ENCODE measurements around the gene ZNF248.
"Not testable (repeated sequence)": the region's sequence is repeated elsewhere in the genome, so short reads cannot be mapped to it uniquely, and the experiment has no call there.

Gene ZNF248

DNA sequence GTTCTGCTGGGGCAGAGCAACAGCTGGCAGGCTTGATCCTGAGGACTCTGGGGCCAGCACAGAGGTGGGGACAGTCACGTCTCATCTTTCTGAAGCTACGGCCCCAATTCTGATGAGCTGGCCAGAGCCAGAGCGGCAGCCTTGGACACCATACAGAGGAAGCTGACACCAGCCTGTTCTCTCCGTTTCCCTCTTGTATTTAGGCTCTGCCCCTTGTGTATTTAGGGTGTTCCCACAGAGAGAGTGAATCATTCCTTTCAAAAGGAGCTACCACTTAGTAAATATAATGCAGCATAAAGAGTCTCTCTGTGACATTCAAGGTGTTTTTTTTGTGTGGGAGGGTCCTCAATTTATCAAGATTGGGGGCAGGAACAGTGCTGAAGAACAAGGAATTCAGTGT lies 109.2 kb downstream of the ZNF248 start:
- WGBS (ENCODE audit: insufficient coverage) = 77% methylated on average over 3 of the region's 4 CpGs

GRCh38 chr10:37747081-37747480 lies 110.3 kb downstream of the ZNF248 start:
- no peak for DNase-seq
- Histone ChIP-seq H3K27ac (ENCODE audit: insufficient read depth in 1 of 2, low read depth in 1 of 2, low read length in 2 of 2, poor library complexity in 1 of 2, severe bottlenecking in 2 of 2) (no peak overlapping the region), H3K27me3 (replicated peaks in 2 of 5; ENCODE audit: control insufficient read depth in 4 of 5, insufficient read depth in 5 of 5, low read length in 4 of 5) (no peaks in the 10 kb centered on the region), H3K4me1 (ENCODE audit: control extremely low read depth in 1 of 4, control insufficient read depth in 4 of 4, insufficient read depth in 4 of 4, low read length in 3 of 4) (no peaks in the 10 kb centered on the region), H3K9me3 (ENCODE audit: control extremely low read depth in 1 of 5, control insufficient read depth in 4 of 5, insufficient read depth in 2 of 5, low read depth in 1 of 5, low read length in 4 of 5) (peaks cover 0 to 3% (median 0%) of the 10 kb centered on the region in 5 experiments), H3K36me3 (ENCODE audit: control insufficient read depth in 4 of 4, insufficient read depth in 4 of 4, low read length in 3 of 4) (no peaks in the 10 kb centered on the region), H3K4me3 (ENCODE audit: control insufficient read depth in 1 of 7, extremely low read depth in 1 of 7, insufficient read depth in 4 of 7, low read depth in 2 of 7, low read length in 6 of 7) (no peak overlapping the region)
- ChIA-PET POLR2A (no interaction called here), CTCF (no interaction called here)
- 80% methylated on average over 5 of the region's 5 CpGs for WGBS (ENCODE audit: insufficient coverage)

More for the DNA sequence above, 109.2 kb downstream of the ZNF248 start:
- Histone ChIP-seq H3K4me3 (ENCODE audit: control insufficient read depth in 1 of 7, extremely low read depth in 1 of 7, insufficient read depth in 4 of 7, low read depth in 2 of 7, low read length in 6 of 7) (no peak overlapping the region), H3K36me3 (ENCODE audit: control insufficient read depth in 4 of 4, insufficient read depth in 4 of 4, low read length in 3 of 4) (no peaks in the 10 kb centered on the region), H3K9me3 (ENCODE audit: control extremely low read depth in 1 of 5, control insufficient read depth in 4 of 5, insufficient read depth in 2 of 5, low read depth in 1 of 5, low read length in 4 of 5) (peaks cover 0 to 3% (median 0%) of the 10 kb centered on the region in 5 experiments), H3K4me1 (ENCODE audit: control extremely low read depth in 1 of 4, control insufficient read depth in 4 of 4, insufficient read depth in 4 of 4, low read length in 3 of 4) (no peaks in the 10 kb centered on the region), H3K27me3 (replicated peaks in 2 of 5; ENCODE audit: control insufficient read depth in 4 of 5, insufficient read depth in 5 of 5, low read length in 4 of 5) (no peaks in the 10 kb centered on the region), H3K27ac (ENCODE audit: insufficient read depth in 1 of 2, low read depth in 1 of 2, low read length in 2 of 2, poor library complexity in 1 of 2, severe bottlenecking in 2 of 2) (no peak overlapping the region)
- ChIA-PET CTCF (no interaction called here), POLR2A (interaction anchor here (0.6 kb wide), 1 partner anchor 49 kb away, joined by 3 read pairs; no protein-coding TSS in a partner anchor)
- no peak for DNase-seq

GRCh38 chr10:37741831-37742230 lies 115.6 kb downstream of the ZNF248 start:
- H3K4me3 ChIP-seq (ENCODE audit: control insufficient read depth in 1 of 7, extremely low read depth in 1 of 7, insufficient read depth in 4 of 7, low read depth in 2 of 7, low read length in 6 of 7) = no peak overlapping the region
- H3K27me3 ChIP-seq (replicated peaks in 2 of 5; ENCODE audit: control insufficient read depth in 4 of 5, insufficient read depth in 5 of 5, low read length in 4 of 5) = no peaks in the 10 kb centered on the region
- peaks cover 0 to 14% (median 3%) of the 10 kb centered on the region in 5 experiments for H3K9me3 ChIP-seq (ENCODE audit: control extremely low read depth in 1 of 5, control insufficient read depth in 4 of 5, insufficient read depth in 2 of 5, low read depth in 1 of 5, low read length in 4 of 5)
- POLR2A ChIA-PET = no interaction called here
- CTCF ChIA-PET = no interaction called here
- H3K36me3 ChIP-seq (ENCODE audit: control insufficient read depth in 4 of 4, insufficient read depth in 4 of 4, low read length in 3 of 4) = no peaks in the 10 kb centered on the region
- H3K4me1 ChIP-seq (ENCODE audit: control extremely low read depth in 1 of 4, control insufficient read depth in 4 of 4, insufficient read depth in 4 of 4, low read length in 3 of 4) = no peaks in the 10 kb centered on the region
- no peak overlapping the region for H3K27ac ChIP-seq (ENCODE audit: insufficient read depth in 1 of 2, low read depth in 1 of 2, low read length in 2 of 2, poor library complexity in 1 of 2, severe bottlenecking in 2 of 2)
- 90% methylated on average over 4 of the region's 5 CpGs for WGBS (ENCODE audit: insufficient coverage)
- no peak for DNase-seq

- WGBS (ENCODE audit: insufficient coverage) = 95% methylated on average over 3 of the region's 3 CpGs
- Histone ChIP-seq H3K27ac (ENCODE audit: insufficient read depth in 1 of 2, low read depth in 1 of 2, low read length in 2 of 2, poor library complexity in 1 of 2, severe bottlenecking in 2 of 2) (no peak overlapping the region), H3K27me3 (replicated peaks in 2 of 5; ENCODE audit: control insufficient read depth in 4 of 5, insufficient read depth in 5 of 5, low read length in 4 of 5) (no peaks in the 10 kb centered on the region), H3K36me3 (ENCODE audit: control insufficient read depth in 4 of 4, insufficient read depth in 4 of 4, low read length in 3 of 4) (no peaks in the 10 kb centered on the region), H3K4me1 (ENCODE audit: control extremely low read depth in 1 of 4, control insufficient read depth in 4 of 4, insufficient read depth in 4 of 4, low read length in 3 of 4) (no peaks in the 10 kb centered on the region), H3K4me3 (ENCODE audit: control insufficient read depth in 1 of 7, extremely low read depth in 1 of 7, insufficient read depth in 4 of 7, low read depth in 2 of 7, low read length in 6 of 7) (no peak overlapping the region), H3K9me3 (ENCODE audit: control extremely low read depth in 1 of 5, control insufficient read depth in 4 of 5, insufficient read depth in 2 of 5, low read depth in 1 of 5, low read length in 4 of 5) (peaks cover 0 to 18% (median 3%) of the 10 kb centered on the region in 5 experiments)
- ChIA-PET POLR2A (no interaction called here), CTCF (no interaction called here)
- DNase-seq = no peak
These were observed 118.2 kb downstream of the ZNF248 start for GRCh38 chr10:37739181-37739580.

DNA sequence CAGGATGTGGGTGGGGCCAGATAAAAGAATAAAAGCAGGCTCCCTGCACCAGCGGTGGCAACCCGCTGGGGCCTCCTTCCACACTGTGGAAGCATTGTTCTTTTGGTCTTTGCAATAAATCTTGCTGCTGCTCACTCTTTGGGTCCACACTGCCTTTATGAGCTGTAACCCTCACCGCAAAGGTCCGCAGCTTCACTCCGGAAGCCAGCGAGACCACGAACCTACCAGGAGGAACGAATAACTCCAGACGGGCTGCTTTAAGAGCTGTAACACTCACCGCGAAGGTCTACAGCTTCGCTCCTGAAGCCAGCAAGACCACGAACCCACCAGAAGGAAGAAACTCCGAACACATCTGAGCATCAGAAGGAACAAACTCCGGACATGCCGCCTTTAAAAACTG lies 119.2 kb downstream of the ZNF248 start:
- CTCF ChIA-PET = not testable (repeated sequence)
- 84% methylated on average over 14 of the region's 16 CpGs for WGBS (ENCODE audit: insufficient coverage)

GRCh38 chr10:37737336-37737735 lies 120.1 kb downstream of the ZNF248 start:
- no peak for DNase-seq
- no peak overlapping the region for H3K4me3 ChIP-seq (ENCODE audit: control insufficient read depth in 1 of 7, extremely low read depth in 1 of 7, insufficient read depth in 4 of 7, low read depth in 2 of 7, low read length in 6 of 7)
- H3K36me3 ChIP-seq (ENCODE audit: control insufficient read depth in 4 of 4, insufficient read depth in 4 of 4, low read length in 3 of 4) = no peaks in the 10 kb centered on the region
- H3K27ac ChIP-seq (ENCODE audit: insufficient read depth in 1 of 2, low read depth in 1 of 2, low read length in 2 of 2, poor library complexity in 1 of 2, severe bottlenecking in 2 of 2) = no peak overlapping the region
- peaks cover 2 to 20% (median 3%) of the 10 kb centered on the region in 5 experiments for H3K9me3 ChIP-seq (ENCODE audit: control extremely low read depth in 1 of 5, control insufficient read depth in 4 of 5, insufficient read depth in 2 of 5, low read depth in 1 of 5, low read length in 4 of 5)
- no peaks in the 10 kb centered on the region for H3K4me1 ChIP-seq (ENCODE audit: control extremely low read depth in 1 of 4, control insufficient read depth in 4 of 4, insufficient read depth in 4 of 4, low read length in 3 of 4)
- ChIA-PET CTCF (no interaction called here), POLR2A (no interaction called here)
- no peaks in the 10 kb centered on the region for H3K27me3 ChIP-seq (replicated peaks in 2 of 5; ENCODE audit: control insufficient read depth in 4 of 5, insufficient read depth in 5 of 5, low read length in 4 of 5)
- WGBS (ENCODE audit: insufficient coverage) = 89% methylated on average over 10 of the region's 15 CpGs

More for the DNA sequence above, 119.2 kb downstream of the ZNF248 start:
- H3K27ac ChIP-seq (ENCODE audit: insufficient read depth in 1 of 2, low read depth in 1 of 2, low read length in 2 of 2, poor library complexity in 1 of 2, severe bottlenecking in 2 of 2); H3K27me3 ChIP-seq (replicated peaks in 2 of 5; ENCODE audit: control insufficient read depth in 4 of 5, insufficient read depth in 5 of 5, low read length in 4 of 5); POLR2A ChIA-PET; H3K36me3 ChIP-seq (ENCODE audit: control insufficient read depth in 4 of 4, insufficient read depth in 4 of 4, low read length in 3 of 4); H3K4me3 ChIP-seq (ENCODE audit: control insufficient read depth in 1 of 7, extremely low read depth in 1 of 7, insufficient read depth in 4 of 7, low read depth in 2 of 7, low read length in 6 of 7); DNase-seq; H3K4me1 ChIP-seq (ENCODE audit: control extremely low read depth in 1 of 4, control insufficient read depth in 4 of 4, insufficient read depth in 4 of 4, low read length in 3 of 4): not testable (repeated sequence)
- peaks cover 0 to 18% (median 3%) of the 10 kb centered on the region in 5 experiments for H3K9me3 ChIP-seq (ENCODE audit: control extremely low read depth in 1 of 5, control insufficient read depth in 4 of 5, insufficient read depth in 2 of 5, low read depth in 1 of 5, low read length in 4 of 5)

DNA sequence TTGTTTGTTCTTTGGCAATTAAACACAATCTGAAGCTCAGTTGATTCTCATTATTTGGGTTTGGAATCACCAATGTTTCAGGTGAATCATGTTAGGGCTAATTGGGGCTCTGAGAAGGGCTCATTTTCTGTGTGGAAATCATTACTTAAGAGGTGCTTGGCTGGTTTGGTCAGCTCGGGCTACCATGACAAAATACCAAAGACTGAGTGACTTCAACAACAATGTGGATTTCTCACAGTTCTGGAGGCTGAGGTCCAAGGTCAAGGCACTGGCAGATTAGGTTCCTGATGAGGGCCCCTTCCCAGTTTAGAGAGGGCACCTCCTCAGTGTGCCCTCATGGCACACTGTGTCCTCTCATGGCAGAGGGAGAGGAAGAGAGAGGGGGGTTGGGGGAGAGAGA lies 121.3 kb downstream of the ZNF248 start:
- Histone ChIP-seq H3K4me3 (ENCODE audit: control insufficient read depth in 1 of 7, extremely low read depth in 1 of 7, insufficient read depth in 4 of 7, low read depth in 2 of 7, low read length in 6 of 7) (no peak overlapping the region), H3K4me1 (ENCODE audit: control extremely low read depth in 1 of 4, control insufficient read depth in 4 of 4, insufficient read depth in 4 of 4, low read length in 3 of 4) (no peaks in the 10 kb centered on the region), H3K27me3 (replicated peaks in 2 of 5; ENCODE audit: control insufficient read depth in 4 of 5, insufficient read depth in 5 of 5, low read length in 4 of 5) (no peaks in the 10 kb centered on the region), H3K36me3 (ENCODE audit: control insufficient read depth in 4 of 4, insufficient read depth in 4 of 4, low read length in 3 of 4) (no peaks in the 10 kb centered on the region), H3K27ac (ENCODE audit: insufficient read depth in 1 of 2, low read depth in 1 of 2, low read length in 2 of 2, poor library complexity in 1 of 2, severe bottlenecking in 2 of 2) (no peak overlapping the region), H3K9me3 (ENCODE audit: control extremely low read depth in 1 of 5, control insufficient read depth in 4 of 5, insufficient read depth in 2 of 5, low read depth in 1 of 5, low read length in 4 of 5) (peaks cover 0 to 16% (median 3%) of the 10 kb centered on the region in 5 experiments)
- ChIA-PET CTCF (no interaction called here), POLR2A (no interaction called here)
- no peak for DNase-seq
- no CpG with 5 or more reads among the region's 1 CpG for WGBS (ENCODE audit: insufficient coverage)
